ENCODE data around the gene TAF3.
"Not testable (repeated sequence)": the region's sequence is repeated elsewhere in the genome, so short reads cannot be mapped to it uniquely, and the experiment has no call there.

Gene TAF3

DNA sequence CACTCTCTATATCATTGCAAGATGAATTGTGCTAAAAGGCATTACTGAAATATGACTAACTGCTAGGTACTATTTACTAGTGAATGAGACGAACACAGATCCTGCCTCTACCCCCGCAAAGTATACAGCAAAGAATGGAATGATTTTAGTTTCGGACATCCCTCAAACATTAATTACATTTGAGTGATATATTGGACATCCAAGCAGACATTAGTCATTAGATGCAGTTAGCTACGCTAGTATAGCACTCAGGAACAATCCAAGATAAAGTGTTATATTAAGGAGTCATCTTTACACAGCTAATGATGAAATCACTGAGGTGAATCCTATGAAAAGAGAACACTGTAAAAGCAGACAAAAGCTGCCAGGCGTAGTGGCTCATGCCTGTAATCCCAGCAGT, 7.3 kb upstream of the TAF3 start:
- DNase-seq, result no peak

GRCh38 chr10:7811743-7812142, 6.6 kb upstream of the TAF3 start:
- not testable (repeated sequence) for DNase-seq

GRCh38 chr10:7813481-7813880, 4.8 kb upstream of the TAF3 start:
- DNase-seq, result no peak

GRCh38 chr10:7817576-7817975, 729 bp upstream of the TAF3 start:
- DNase-seq, result no peak

GRCh38 chr10:7817984-7818294, 366 bp upstream of the TAF3 start:
- DNase-seq, result no peak

DNA sequence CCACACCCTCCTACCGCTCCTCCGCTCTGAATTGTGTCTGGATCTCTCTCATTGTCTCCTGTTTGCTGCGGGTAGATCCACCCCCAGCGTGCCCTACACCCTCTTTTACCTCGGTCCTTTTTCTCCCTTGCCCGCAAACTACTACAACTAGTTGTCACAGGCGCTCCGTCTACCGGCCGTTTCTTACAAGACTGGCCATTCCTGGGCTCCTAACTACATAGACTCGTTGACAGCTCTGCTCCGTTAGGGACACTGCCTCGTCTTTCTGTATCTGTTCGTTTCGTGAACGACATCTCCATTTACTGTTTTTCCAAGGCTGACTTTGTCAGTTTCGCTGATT, 786 bp downstream of the TAF3 start:
- DNase-seq, result no peak

DNA sequence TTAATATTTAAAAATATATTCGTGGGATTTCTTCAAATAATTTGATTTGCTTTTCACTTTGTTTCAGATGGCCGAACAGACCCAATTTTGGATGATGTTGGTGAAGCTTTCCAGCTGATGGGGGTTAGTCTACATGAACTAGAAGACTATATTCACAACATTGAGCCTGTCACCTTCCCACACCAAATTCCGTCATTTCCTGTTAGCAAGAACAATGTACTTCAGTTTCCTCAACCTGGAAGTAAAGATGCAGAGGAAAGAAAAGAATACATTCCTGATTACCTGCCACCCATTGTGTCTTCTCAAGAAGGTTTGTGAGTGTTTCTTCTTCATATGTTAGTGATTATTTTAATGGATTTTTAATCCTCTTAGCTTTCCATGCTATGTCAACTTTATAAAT, 5.9 kb downstream of the TAF3 start:
- no peak for DNase-seq

- DNase-seq, result no peak
Measured at GRCh38 chr10:7826971-7827370, 8.7 kb downstream of the TAF3 start.

- DNase-seq, result no peak
Measured at GRCh38 chr10:7829289-7829834, 11.1 kb downstream of the TAF3 start.

GRCh38 chr10:7832060-7832459, 13.8 kb downstream of the TAF3 start:
- DNase-seq, result no peak

GRCh38 chr10:7833210-7833609, 14.9 kb downstream of the TAF3 start:
- DNase-seq, result no peak

DNA sequence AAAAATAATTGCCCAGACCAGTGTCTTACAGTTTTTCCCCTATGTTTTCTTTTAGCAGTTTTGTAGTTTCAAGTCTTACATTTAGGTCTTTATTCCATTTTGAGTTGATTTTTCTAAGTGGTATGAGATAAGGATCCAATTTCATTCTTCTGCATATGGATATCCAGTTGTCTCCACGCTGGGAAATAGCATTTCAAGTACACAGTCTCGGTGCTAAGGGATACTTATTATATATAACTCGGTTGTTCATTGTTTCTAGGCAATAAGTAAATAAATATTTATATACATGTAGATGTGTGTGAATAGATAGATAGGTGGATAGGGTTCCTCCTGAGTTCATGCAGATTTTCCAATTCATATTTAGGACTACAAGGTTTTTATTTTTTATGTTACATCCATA, 16.0 kb downstream of the TAF3 start:
- DNase-seq, result no peak

DNA sequence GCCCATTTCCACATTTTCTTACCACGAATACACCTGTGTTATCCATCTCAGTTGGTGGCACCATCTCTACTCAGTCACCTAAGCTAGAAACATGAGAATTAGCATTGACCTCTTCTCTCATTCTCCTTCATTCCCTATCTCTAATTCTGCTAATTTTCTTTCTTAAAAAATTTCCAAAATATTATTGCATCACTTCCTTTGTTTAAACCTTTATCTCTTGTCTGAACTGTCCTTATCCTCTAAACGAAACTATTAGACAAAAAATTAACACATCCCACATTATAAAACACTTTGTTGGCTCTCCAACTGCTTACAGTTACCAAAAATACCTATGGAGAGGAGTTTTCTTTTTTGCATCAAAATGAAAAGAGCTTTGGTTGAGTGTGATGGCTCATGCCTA, 18.3 kb downstream of the TAF3 start:
- no peak for DNase-seq

GRCh38 chr10:7846591-7846990, 28.3 kb downstream of the TAF3 start:
- no peak for DNase-seq

- no peak for DNase-seq
Measured at GRCh38 chr10:7853226-7853842, 35.0 kb downstream of the TAF3 start.

DNA sequence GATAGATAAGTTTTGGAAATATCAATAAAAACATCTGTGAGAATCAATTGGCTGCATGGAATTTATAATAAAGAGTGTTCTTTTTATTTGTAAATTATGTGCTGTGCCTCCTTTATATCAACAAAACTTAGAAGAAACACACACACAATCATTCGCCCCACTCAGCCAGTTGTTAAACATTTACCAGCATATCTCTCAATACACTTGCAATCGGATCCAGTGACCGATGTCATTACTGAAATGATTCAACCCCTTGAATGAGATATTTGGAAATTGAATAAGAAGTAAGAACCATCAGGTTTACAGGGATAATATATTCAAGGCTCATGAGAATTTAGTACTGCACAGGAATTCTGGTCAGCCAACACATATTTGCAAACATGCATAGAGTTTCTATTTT, 35.6 kb downstream of the TAF3 start:
- DNase-seq, result no peak

DNA sequence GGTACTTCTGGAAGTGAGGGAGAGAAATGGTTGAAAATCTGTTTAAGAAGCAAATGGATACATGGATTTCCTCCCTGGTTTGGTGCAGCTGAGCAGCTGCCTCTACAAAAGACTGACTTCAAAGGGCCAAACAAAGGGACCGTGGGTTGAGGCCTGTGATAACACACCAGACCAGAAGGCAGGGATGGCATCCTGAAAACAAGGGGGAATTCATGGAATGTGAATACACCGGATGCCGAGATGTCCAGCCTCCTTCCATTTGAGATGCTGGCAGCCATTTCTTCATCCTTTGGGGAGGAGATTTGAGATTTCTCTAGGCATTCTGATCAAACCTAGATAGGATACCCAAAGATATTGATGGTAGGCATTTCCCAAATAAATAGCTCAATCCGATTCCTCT, 36.9 kb downstream of the TAF3 start:
- DNase-seq, result no peak

GRCh38 chr10:7856678-7857077, 38.4 kb downstream of the TAF3 start:
- no peak for DNase-seq

DNA sequence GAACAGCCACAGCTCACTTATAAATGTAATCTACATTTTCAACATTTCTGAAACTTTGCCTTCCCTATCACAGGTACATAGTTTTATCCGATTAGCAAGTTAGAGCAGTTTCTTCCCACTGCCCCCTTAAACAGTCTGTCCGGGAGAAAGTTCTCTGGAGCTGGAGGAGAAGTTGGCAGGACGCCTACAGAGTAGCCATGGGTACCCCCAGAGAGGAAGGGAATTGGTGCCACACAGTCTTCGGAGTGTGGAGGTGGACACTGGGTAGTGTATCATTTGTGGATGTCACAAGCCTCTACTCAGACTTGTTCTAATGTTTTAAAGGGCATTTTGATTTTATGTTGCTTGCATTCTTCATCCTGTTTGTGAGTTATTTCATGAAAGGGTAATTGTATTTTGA, 39.0 kb downstream of the TAF3 start:
- DNase-seq, result no peak

DNA sequence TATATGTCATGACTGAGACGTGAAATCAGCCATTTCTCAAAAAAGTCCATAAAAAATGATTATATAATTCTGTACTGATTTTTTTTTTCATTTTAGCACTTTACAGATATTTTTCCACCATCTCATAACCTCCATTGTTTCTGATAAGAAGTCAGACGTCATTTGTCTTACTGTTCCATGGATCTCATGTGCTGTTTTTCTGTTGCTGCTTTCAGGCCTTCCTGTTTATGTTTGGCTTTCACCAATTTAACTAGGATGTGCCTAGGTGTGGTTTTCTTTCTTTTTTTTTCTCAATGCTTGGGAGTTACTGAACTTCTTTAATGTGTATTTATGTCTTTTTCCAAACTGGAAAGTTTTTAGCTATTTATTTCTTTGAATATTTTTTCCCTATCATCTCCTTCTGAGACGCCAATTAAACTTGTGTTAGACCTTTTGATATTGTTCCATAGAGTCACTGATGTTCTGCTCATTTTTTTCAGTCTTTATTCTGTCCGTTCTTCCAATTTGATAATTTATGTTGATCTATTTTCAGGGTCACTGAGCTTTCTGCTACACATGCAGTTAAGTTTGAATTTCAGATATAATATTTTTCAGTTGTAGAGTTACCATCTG, 43.3 kb downstream of the TAF3 start:
- DNase-seq, result no peak

GRCh38 chr10:7862121-7862514, 43.8 kb downstream of the TAF3 start:
- no peak for DNase-seq

GRCh38 chr10:7866176-7866575, 47.9 kb downstream of the TAF3 start:
- no peak for DNase-seq

DNA sequence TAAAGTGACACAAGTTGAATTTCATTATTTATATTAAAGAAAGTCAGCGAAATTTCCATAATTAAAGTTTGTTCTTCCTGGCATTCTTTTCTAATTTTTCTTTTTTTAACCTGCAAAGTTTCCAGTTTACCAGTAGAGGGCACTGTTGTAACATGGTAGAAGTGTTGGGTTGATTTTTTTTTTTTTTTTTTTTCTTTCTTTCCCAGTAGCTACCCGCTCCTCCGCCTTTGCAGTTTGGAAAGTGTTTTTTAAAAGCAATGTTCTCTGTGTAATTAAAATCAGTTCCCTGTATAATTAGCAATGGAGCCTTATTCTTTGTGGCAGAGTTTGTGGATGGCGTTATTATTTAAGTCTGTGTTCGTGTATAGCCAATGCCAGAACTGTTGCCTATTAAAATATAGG, 53.7 kb downstream of the TAF3 start:
- DNase-seq, result no peak

DNA sequence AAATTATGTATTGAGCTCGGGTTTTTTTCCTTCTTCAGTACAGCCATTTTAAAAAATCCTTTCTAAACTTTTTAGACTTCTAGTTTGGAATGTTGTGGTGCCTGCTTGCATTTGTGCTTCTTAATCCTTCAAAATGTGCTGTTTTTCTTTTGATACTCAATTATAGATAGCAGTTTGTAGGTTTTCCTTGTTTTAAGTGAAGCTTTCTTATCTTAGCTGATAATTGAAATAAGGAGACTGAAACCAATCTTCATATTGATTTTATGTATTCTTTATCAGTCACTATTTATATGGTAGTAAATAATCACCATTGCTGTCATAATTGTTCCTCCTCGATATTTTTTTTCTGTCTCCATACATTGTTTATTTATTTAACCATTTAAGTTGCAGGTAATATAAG, 56.6 kb downstream of the TAF3 start:
- no peak for DNase-seq

- no peak for DNase-seq
Measured at GRCh38 chr10:7876541-7877127, 58.3 kb downstream of the TAF3 start.

Measured in activated CD8-positive, alpha-beta memory T cell treated with anti-CD3 and anti-CD28 coated beads, Interleukin-2, amount 50 U/mL, for 48 hours (primary cell).